Glutamatergic neuron (in vitro differentiated cells): Measurements from ENCODE around the gene KCNMA1. TPM values are rescaled to one million over a fixed set of nuclear protein-coding genes. Genes with fewer than 3 reads are reported as not detected.

ENCODE experiments used
- DNase-seq: peaks from one replicate; pipeline ENCODE4 v3.0.0; 2022
- H3K27ac Mint-ChIP-seq: one replicate; pipeline ENCODE4 v1.8.0; 2020; ENCODE audit warnings: mild to moderate bottlenecking, mixed read lengths, inconsistent platforms; ENCODE audit not compliant: unreplicated experiment
- H3K27me3 Mint-ChIP-seq: one replicate; pipeline ENCODE4 v1.8.0; 2020; ENCODE audit warnings: mild to moderate bottlenecking, moderate library complexity, mixed read lengths, inconsistent platforms; ENCODE audit not compliant: unreplicated experiment
- H3K36me3 Mint-ChIP-seq: one replicate; pipeline ENCODE4 v1.8.0; 2020; ENCODE audit warnings: mild to moderate bottlenecking, mixed read lengths, inconsistent platforms; ENCODE audit not compliant: unreplicated experiment
- H3K4me1 Mint-ChIP-seq: one replicate; pipeline ENCODE4 v1.8.0; 2020; ENCODE audit warnings: mild to moderate bottlenecking, low read depth, mixed read lengths, inconsistent platforms; ENCODE audit not compliant: unreplicated experiment
- H3K4me3 Mint-ChIP-seq: one replicate; pipeline ENCODE4 v1.8.0; 2020; ENCODE audit warnings: mild to moderate bottlenecking, mixed read lengths, inconsistent platforms; ENCODE audit not compliant: unreplicated experiment
- H3K9me3 Mint-ChIP-seq: one replicate; pipeline ENCODE4 v1.8.0; 2020; ENCODE audit warnings: mild to moderate bottlenecking, moderate library complexity, mixed read lengths, inconsistent platforms; ENCODE audit not compliant: unreplicated experiment
- CTCF ChIP-seq: fragments of 200-600 bp; sonication (generic); IDR thresholded peaks from one replicate; pipeline ENCODE4 v1.5.0; 2021; ENCODE audit not compliant: partially characterized antibody, unreplicated experiment
- total RNA-seq: library from RNA; stranded (reverse); fragmentation: NEBNext Ultra II Directional; extraction: Animal tissue kit (Norgen Biotek cat#: 25700); gene quantifications from one replicate; pipeline ENCODE4 v1.2.1, GENCODE V29; 2021; ENCODE audit not compliant: unreplicated experiment

The KCNMA1 gene
- total RNA-seq, 1 donor from 2014 or later = 3.2 TPM

- Mint-ChIP-seq H3K27ac (no peak overlapping the region), H3K27me3 (no peaks in the 10 kb centered on the region), H3K36me3 (no peaks in the 10 kb centered on the region), H3K4me1 (no peaks in the 10 kb centered on the region), H3K9me3 (no peaks in the 10 kb centered on the region), H3K4me3 (no peak overlapping the region)
- no peak for TF ChIP-seq CTCF
- no peak for DNase-seq
Observed at GRCh38 chr10:77458986-77459590, 178.5 kb downstream of the KCNMA1 start.

GRCh38 chr10:77457721-77458120, 179.9 kb downstream of the KCNMA1 start:
- no peak overlapping the region for H3K27ac Mint-ChIP-seq
- no peak for TF ChIP-seq CTCF
- no peak for DNase-seq
- no peaks in the 10 kb centered on the region for H3K4me1 Mint-ChIP-seq
- H3K27me3 Mint-ChIP-seq = no peaks in the 10 kb centered on the region
- no peak overlapping the region for H3K4me3 Mint-ChIP-seq
- H3K36me3 Mint-ChIP-seq = no peaks in the 10 kb centered on the region
- no peaks in the 10 kb centered on the region for H3K9me3 Mint-ChIP-seq

GRCh38 chr10:77457266-77457665, 180.3 kb downstream of the KCNMA1 start:
- no peaks in the 10 kb centered on the region for H3K9me3 Mint-ChIP-seq
- no peaks in the 10 kb centered on the region for H3K27me3 Mint-ChIP-seq
- H3K4me1 Mint-ChIP-seq = no peaks in the 10 kb centered on the region
- no peak overlapping the region for H3K27ac Mint-ChIP-seq
- no peak for DNase-seq
- no peak overlapping the region for H3K4me3 Mint-ChIP-seq
- TF ChIP-seq CTCF = no peak
- H3K36me3 Mint-ChIP-seq = no peaks in the 10 kb centered on the region

GRCh38 chr10:77456414-77456813, 181.2 kb downstream of the KCNMA1 start:
- Mint-ChIP-seq H3K27ac (no peak overlapping the region), H3K4me1 (no peaks in the 10 kb centered on the region), H3K27me3 (no peaks in the 10 kb centered on the region), H3K9me3 (no peaks in the 10 kb centered on the region), H3K4me3 (no peak overlapping the region), H3K36me3 (no peaks in the 10 kb centered on the region)
- DNase-seq = no peak
- no peak for TF ChIP-seq CTCF

- H3K27me3 Mint-ChIP-seq = no peaks in the 10 kb centered on the region
- H3K9me3 Mint-ChIP-seq = no peaks in the 10 kb centered on the region
- no peak for TF ChIP-seq CTCF
- H3K36me3 Mint-ChIP-seq = no peaks in the 10 kb centered on the region
- no peak overlapping the region for H3K27ac Mint-ChIP-seq
- H3K4me1 Mint-ChIP-seq = no peaks in the 10 kb centered on the region
- H3K4me3 Mint-ChIP-seq = no peak overlapping the region
- DNase-seq = no peak
Observed at GRCh38 chr10:77455561-77455960, 182.0 kb downstream of the KCNMA1 start.
